SU-DHL-6 (cell line): ENCODE data around the gene GPR137.

Experiments used
- H2AFZ ChIP-seq: fragments of 200-600 bp; sonication (generic); 2 replicates; pipeline ENCODE4 v1.6.1; 2014; ENCODE audit warnings: low read depth, mild to moderate bottlenecking, moderate library complexity, mixed read lengths, antibody characterized with exemption, low read length; ENCODE audit not compliant: severe bottlenecking
- H3F3A ChIP-seq: fragments of 200-600 bp; shearing (Covaris generic); 2 replicates; pipeline ENCODE4 v1.6.0; 2016; ENCODE audit warnings: antibody characterized with exemption, mild to moderate bottlenecking; ENCODE audit not compliant: insufficient read depth
- H3K27ac ChIP-seq: fragments of 200-600 bp; sonication (generic); 2 replicates; pipeline ENCODE4 v1.5.1; 2016; ENCODE audit warnings: low read depth, mild to moderate bottlenecking, low read length, moderate library complexity, mixed read lengths
- H3K27me3 ChIP-seq: fragments of 200-600 bp; sonication (generic), shearing (Covaris generic); 2 replicates; pipeline ENCODE4 v1.6.0; 2014; ENCODE audit warnings: mild to moderate bottlenecking, low read length
- H3K36me3 ChIP-seq: fragments of 200-600 bp; sonication (generic); 2 replicates; pipeline ENCODE4 v1.6.1; 2014; ENCODE audit warnings: mild to moderate bottlenecking, low read length, mixed read lengths
- H3K4me2 ChIP-seq: fragments of 300-600, 200-600 bp; shearing (Covaris generic), sonication (generic); 2 replicates; pipeline ENCODE4 v1.6.0; 2014; ENCODE audit warnings: low read length, low read depth, mild to moderate bottlenecking; ENCODE audit not compliant: poor library complexity, severe bottlenecking
- H3K4me3 ChIP-seq: fragments of 200-600 bp; sonication (generic); 2 replicates; pipeline ENCODE4 v1.5.1; 2014; ENCODE audit warnings: antibody characterized with exemption, low read length, mild to moderate bottlenecking, mixed read lengths; ENCODE audit not compliant: insufficient read depth, poor library complexity, severe bottlenecking
- H3K79me2 ChIP-seq: fragments of 200-600 bp; sonication (generic); 2 replicates; pipeline ENCODE4 v1.6.1; 2014; ENCODE audit warnings: mild to moderate bottlenecking, low read length, moderate library complexity; ENCODE audit not compliant: insufficient read depth
- H3K9ac ChIP-seq: fragments of 200-600 bp; sonication (generic); 2 replicates; pipeline ENCODE4 v1.7.0; 2014; ENCODE audit warnings: mild to moderate bottlenecking, low read length
- H3K9me2 ChIP-seq: fragments of 200-600 bp; sonication (generic); replicated peaks from 2 replicates; pipeline ENCODE4 v1.6.1; 2014; ENCODE audit warnings: low read length; ENCODE audit not compliant: insufficient read depth
- H3K9me3 ChIP-seq: fragments of 200-600 bp; sonication (generic); 2 replicates; pipeline ENCODE4 v1.6.1; 2014; ENCODE audit warnings: low read length, mixed read lengths; ENCODE audit not compliant: insufficient read depth
- H4K20me1 ChIP-seq: fragments of 200-600 bp; sonication (generic); 2 replicates; pipeline ENCODE4 v1.6.1; 2014; ENCODE audit warnings: low read depth, mild to moderate bottlenecking, antibody characterized with exemption, low read length, moderate library complexity, mixed read lengths
- CTCF ChIP-seq: fragments of 200-600 bp; sonication (generic); IDR thresholded peaks from one replicate; pipeline ENCODE4 v1.5.1; 2017; ENCODE audit warnings: antibody characterized with exemption, mild to moderate bottlenecking, low read length, moderate library complexity; ENCODE audit not compliant: insufficient read depth, poor library complexity, severe bottlenecking
- EZH2phosphoT487 ChIP-seq: fragments of 200-600 bp; sonication (generic), shearing (Covaris generic); conservative IDR thresholded peaks from 2 replicates; pipeline ENCODE4 v1.6.1; 2018; ENCODE audit warnings: mild to moderate bottlenecking, antibody characterized with exemption, low read length, moderate library complexity, mixed read lengths

Gene GPR137

GRCh38 chr11:64295760-64296159, 10.1 kb downstream of the GPR137 start:
- H3K36me3 ChIP-seq: no peaks in the 10 kb centered on the region
- no peak overlapping the region for H3K9ac ChIP-seq
- H3K27ac ChIP-seq: no peak overlapping the region
- no peak overlapping the region for H3K4me2 ChIP-seq
- H3F3A ChIP-seq: no peaks in the 10 kb centered on the region
- no peaks in the 10 kb centered on the region for H3K27me3 ChIP-seq
- TF ChIP-seq EZH2phosphoT487: no peak
- no peak for TF ChIP-seq CTCF
- no peaks in the 10 kb centered on the region for H3K9me3 ChIP-seq
- no peaks in the 10 kb centered on the region for H4K20me1 ChIP-seq
- H3K9me2 ChIP-seq: no peaks in the 10 kb centered on the region
- no peak overlapping the region for H3K4me3 ChIP-seq
- H3K79me2 ChIP-seq: no peaks in the 10 kb centered on the region
- H2AFZ ChIP-seq: no peak overlapping the region

- no peak overlapping the region for H3K4me2 ChIP-seq
- no peaks in the 10 kb centered on the region for H4K20me1 ChIP-seq
- no peak for TF ChIP-seq CTCF
- no peak for TF ChIP-seq EZH2phosphoT487
- no peaks in the 10 kb centered on the region for H3K27me3 ChIP-seq
- no peaks in the 10 kb centered on the region for H3K79me2 ChIP-seq
- no peak overlapping the region for H2AFZ ChIP-seq
- H3K36me3 ChIP-seq: no peaks in the 10 kb centered on the region
- no peaks in the 10 kb centered on the region for H3K9me2 ChIP-seq
- no peaks in the 10 kb centered on the region for H3K9me3 ChIP-seq
- no peak overlapping the region for H3K27ac ChIP-seq
- H3K9ac ChIP-seq: no peak overlapping the region
- H3K4me3 ChIP-seq: no peak overlapping the region
- H3F3A ChIP-seq: no peaks in the 10 kb centered on the region
Measured at GRCh38 chr11:64296236-64296635, 10.6 kb downstream of the GPR137 start.

DNA sequence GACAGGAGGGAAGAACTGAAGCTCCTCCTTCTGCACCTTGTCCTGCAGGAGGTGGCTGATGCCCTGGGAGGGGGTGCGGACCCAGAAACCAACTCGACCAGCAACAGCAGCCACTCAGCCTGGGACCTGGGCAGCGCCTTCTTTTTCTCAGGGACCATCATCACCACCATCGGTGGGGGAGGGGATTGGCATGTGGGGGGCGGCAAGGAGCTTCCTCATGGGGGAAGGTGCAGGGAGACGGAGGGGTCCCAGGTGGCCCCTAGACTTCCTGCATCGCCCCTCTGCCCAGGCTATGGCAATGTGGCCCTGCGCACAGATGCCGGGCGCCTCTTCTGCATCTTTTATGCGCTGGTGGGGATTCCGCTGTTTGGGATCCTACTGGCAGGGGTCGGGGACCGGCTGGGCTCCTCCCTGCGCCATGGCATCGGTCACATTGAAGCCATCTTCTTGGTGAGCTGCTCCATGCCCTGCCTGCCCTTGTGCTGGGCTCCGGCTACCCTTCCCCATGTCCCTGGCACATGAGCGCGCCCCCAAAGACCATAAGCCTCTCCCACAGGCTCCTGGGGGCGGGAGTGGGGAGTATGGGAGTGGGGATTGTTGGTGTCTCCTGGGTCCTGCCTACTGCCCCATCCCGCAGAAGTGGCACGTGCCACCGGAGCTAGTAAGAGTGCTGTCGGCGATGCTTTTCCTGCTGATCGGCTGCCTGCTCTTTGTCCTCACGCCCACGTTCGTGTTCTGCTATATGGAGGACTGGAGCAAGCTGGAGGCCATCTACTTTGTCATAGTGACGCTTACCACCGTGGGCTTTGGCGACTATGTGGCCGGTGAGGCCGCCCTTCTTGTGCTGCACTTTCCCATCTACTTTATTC, 11.4 kb downstream of the GPR137 start:
- no peak overlapping the region for H3K9ac ChIP-seq
- H4K20me1 ChIP-seq: no peaks in the 10 kb centered on the region
- H3F3A ChIP-seq: no peaks in the 10 kb centered on the region
- TF ChIP-seq EZH2phosphoT487: no peak
- TF ChIP-seq CTCF: no peak
- no peaks in the 10 kb centered on the region for H3K9me2 ChIP-seq
- no peak overlapping the region for H2AFZ ChIP-seq
- H3K27me3 ChIP-seq: no peaks in the 10 kb centered on the region
- no peaks in the 10 kb centered on the region for H3K79me2 ChIP-seq
- H3K4me3 ChIP-seq: no peak overlapping the region
- no peaks in the 10 kb centered on the region for H3K36me3 ChIP-seq
- no peak overlapping the region for H3K27ac ChIP-seq
- H3K9me3 ChIP-seq: no peaks in the 10 kb centered on the region
- no peak overlapping the region for H3K4me2 ChIP-seq
